D721Med (cell line): Measurements from ENCODE around the gene VAV3.
"Not testable (repeated sequence)": the region's sequence is repeated elsewhere in the genome, so short reads cannot be mapped to it uniquely, and the experiment has no call there.

Experiments used
- DNase-seq: peaks from one replicate; pipeline ENCODE4 v3.0.0; 2011; ENCODE audit warnings: low spot score; ENCODE audit not compliant: insufficient read length
- FAIRE-seq: peaks from 2 replicates; lab custom pipeline; 2011; peaks lifted over from hg19 to GRCh38; lab: Jason Lieb, UNC
- TF ChIP-seq, protein P1 (sequence below): IDR thresholded peaks from 2 replicates; pipeline ENCODE4 v1.5.1; 2012; ENCODE audit warnings: mild to moderate bottlenecking, control low read depth; ENCODE audit not compliant: insufficient read depth; ENCODE audit errors: missing control alignments

VAV3 gene

DNA sequence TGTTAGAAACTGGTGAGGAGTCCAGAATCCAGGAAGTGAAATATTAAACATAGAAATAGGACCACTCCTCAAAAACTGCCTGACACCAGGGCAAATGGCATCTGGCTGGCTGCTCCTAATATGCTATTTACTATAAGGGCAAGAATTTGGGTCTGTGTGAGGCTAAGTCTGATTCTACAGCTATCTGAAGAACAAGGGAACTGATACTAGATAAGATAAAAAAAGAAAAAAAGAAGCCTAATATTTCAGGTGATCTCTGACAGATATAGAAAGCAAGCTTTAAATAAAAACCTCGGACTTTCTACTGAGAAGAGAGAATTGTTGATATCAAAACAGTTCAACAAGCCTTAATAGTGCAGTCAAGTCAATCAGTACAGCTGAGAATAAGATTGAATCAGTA lies 42.1 kb upstream of the VAV3 start:
- TF ChIP-seq, protein P1, sequence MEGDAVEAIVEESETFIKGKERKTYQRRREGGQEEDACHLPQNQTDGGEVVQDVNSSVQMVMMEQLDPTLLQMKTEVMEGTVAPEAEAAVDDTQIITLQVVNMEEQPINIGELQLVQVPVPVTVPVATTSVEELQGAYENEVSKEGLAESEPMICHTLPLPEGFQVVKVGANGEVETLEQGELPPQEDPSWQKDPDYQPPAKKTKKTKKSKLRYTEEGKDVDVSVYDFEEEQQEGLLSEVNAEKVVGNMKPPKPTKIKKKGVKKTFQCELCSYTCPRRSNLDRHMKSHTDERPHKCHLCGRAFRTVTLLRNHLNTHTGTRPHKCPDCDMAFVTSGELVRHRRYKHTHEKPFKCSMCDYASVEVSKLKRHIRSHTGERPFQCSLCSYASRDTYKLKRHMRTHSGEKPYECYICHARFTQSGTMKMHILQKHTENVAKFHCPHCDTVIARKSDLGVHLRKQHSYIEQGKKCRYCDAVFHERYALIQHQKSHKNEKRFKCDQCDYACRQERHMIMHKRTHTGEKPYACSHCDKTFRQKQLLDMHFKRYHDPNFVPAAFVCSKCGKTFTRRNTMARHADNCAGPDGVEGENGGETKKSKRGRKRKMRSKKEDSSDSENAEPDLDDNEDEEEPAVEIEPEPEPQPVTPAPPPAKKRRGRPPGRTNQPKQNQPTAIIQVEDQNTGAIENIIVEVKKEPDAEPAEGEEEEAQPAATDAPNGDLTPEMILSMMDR = no peak

DNA sequence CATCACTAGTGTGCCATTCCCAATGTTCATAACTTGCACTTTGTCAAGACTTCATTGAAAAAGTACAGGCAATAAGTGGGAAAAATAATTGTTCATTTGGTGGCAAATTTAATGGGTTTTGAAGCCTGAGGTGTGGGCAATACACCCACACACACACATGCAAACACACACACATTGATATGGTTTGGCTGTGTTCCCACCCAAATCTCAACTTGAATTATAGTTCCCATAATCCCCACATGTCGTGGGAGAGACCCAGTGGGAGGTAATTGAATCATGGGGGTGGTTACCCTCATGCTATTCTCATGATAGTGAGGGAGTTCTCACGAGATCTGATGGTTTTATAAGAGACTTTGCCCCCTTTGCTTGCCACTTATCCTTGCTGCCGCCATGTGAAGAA lies 39.9 kb upstream of the VAV3 start:
- FAIRE-seq, DNase-seq: not testable (repeated sequence)

More for the DNA sequence above, 42.1 kb upstream of the VAV3 start:
- no peak for DNase-seq
- FAIRE-seq = no peak

DNA sequence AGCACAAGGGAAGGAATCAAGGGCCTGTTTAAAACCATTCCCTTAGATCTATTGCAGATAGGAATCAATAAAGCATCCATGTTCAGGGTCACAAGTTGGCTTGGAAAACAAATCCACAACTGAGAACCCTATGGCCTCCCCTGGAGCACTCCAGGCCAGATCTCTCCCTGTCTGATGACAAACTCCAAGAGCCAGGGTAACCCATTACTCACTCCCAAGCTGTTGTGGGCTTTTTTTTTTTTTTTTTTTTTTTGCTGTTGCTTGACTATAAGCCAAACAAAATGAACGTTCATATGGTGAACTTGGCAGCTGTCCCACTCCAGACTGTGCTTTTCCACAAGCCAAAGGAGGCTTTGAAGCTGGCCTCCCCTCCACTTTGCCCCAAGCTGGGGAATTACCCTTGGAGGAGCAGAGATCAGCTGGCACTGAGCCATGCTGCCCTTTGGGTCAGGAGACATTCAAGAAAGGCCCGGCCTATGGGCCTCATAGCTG lies 35.7 kb upstream of the VAV3 start:
- DNase-seq = no peak
- TF ChIP-seq, protein P1 = no peak

DNA sequence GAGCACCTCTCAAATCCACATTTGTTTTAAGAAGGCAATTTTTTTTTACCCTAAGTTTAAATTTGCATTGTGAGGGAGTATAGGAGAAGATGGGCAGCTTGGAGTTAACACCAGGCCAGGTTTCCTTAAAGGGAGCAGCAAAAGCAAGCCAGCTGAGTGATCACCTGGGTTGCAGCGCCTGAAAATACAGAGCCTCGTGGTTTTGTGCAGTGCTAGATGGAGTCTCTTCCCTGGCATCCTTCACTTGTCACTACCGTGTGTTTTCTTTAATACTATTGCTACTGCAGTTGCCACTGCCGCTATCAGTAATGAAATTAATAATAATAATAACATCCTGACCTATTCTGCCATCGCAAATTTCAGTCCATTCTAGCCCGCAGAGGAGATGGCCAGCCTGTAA lies 35.2 kb upstream of the VAV3 start:
- TF ChIP-seq, protein P1 = no peak
- FAIRE-seq = no peak
- DNase-seq = no peak

More for the DNA sequence above, 35.7 kb upstream of the VAV3 start:
- FAIRE-seq = no peak

DNA sequence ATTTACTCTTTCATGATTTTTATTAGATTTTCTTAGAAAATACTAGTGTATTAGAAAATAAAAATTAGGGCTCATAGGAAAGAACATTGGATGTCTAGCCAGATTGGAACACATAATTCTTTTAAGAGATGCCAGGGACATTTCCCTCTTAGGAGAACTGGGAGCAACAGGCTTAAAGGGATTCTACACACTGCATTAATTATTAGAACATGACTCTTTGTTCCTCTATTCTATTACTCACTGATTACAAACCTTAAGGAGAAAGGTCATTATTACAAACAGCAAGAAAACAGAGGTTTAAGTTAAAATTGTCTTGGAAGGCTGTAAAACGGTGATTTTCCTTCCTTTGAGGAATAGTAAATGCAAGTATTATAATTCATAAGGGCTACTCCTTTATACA lies 32.9 kb upstream of the VAV3 start:
- TF ChIP-seq, protein P1 = no peak
- DNase-seq (no peak), FAIRE-seq (no peak)

DNA sequence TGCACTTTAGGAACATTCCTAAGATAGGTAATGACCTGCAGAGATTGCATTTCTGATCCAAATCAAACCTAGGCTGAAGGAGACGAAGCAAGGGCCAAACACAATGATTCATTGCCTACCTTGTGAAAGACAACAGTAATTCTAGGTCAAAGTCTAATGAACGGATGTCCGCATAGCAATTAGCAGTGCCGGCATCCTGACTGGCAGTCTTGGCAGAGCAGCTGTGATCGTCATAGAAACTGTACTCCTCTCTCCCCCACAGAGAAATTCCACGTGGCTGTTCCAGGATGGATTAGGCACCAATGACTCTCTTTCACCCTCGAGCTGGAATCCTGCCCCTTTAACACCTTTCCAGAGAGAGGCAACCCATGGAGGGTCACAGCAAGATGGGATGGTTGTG lies 28.9 kb upstream of the VAV3 start:
- TF ChIP-seq, protein P1 = no peak
- FAIRE-seq = no peak

DNA sequence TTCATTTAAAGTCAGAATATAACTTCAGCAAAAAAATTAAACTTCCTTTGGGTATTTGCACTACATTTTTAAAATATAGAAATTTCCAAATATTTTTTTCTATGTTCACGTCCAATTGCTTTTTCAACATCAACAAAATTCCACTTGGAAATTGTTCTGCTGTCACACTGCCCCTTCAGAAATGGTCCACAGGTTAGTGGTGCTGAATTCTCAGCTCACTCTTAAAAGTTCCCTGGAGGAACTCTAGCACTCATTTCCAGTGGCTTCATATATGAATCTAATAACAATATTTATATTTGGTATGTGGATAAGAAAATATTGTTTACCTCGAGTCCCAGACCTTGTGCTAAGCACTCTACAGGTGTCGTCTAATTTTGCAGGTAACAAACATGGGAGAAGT lies 27.4 kb upstream of the VAV3 start:
- TF ChIP-seq, protein P1 = no peak
- DNase-seq (no peak), FAIRE-seq (no peak)

More for the DNA sequence above, 28.9 kb upstream of the VAV3 start:
- no peak for DNase-seq
